Heart left ventricle (tissue), 13 donors: ENCODE measurements around the gene DRD2.

ENCODE experiments used
- POLR2A ChIP-seq, 2 donors: fragments of 450-650 bp; IDR thresholded peaks; one replicate each; pipeline ENCODE4 v1.6.1; 2017; ENCODE audit warnings: antibody characterized with exemption in 2 of 2, mild to moderate bottlenecking in 2 of 2, moderate library complexity in 2 of 2
- TF ChIP-seq, protein P1 (sequence below), 12 donors: fragments of 200-600 bp; sonication (generic) in 4 of 12; IDR thresholded peaks; one replicate each; pipeline versions ENCODE4 v1.5.0 to v1.8.0; 2018 to 2022; ENCODE audit warnings: antibody characterized with exemption in 12 of 12, mild to moderate bottlenecking in 5 of 12
- donor health status: ischemic (EF 13 %, LVEDD 7.1; RV severe dilation, severe dysfunction).
- donor health status: DM: no; HTN: yes; CAD: no.
- donor health status: DM: no; HTN: no; CAD: no.
- donor health status: ischemic (EF 25% LVEDD 6.9; RV normal size, moderate dysfunction).
- donor health status: ischemic (EF 25% LVEDD 5.7; RV mildly dilated, moderate dysfunction).
- donor health status: ischemic (EF 35%, LVEDD 5.7; RV mildly dilated, moderate dysfunction).
- donor health status: nonischemic (EF 11% LVEDD 7.7; RV severe dilation, severe dysfunction).
- donor health status: DM: yes; HTN: yes; CAD: no.
- donor health status: PGD.
- donor health status: ischemic (EF 29% LVEDD 5.4; RV normal size, mild dysfunction).
- donor health status: nonischemic (EF 23%, LVEDD 6.1; RV moderate dilation, normal function).

- TF ChIP-seq, protein P1, sequence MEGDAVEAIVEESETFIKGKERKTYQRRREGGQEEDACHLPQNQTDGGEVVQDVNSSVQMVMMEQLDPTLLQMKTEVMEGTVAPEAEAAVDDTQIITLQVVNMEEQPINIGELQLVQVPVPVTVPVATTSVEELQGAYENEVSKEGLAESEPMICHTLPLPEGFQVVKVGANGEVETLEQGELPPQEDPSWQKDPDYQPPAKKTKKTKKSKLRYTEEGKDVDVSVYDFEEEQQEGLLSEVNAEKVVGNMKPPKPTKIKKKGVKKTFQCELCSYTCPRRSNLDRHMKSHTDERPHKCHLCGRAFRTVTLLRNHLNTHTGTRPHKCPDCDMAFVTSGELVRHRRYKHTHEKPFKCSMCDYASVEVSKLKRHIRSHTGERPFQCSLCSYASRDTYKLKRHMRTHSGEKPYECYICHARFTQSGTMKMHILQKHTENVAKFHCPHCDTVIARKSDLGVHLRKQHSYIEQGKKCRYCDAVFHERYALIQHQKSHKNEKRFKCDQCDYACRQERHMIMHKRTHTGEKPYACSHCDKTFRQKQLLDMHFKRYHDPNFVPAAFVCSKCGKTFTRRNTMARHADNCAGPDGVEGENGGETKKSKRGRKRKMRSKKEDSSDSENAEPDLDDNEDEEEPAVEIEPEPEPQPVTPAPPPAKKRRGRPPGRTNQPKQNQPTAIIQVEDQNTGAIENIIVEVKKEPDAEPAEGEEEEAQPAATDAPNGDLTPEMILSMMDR (IDR thresholded peaks at IDR 0.05), result no peak
- TF ChIP-seq POLR2A (IDR thresholded peaks at IDR 0.05), result no peak
These were observed 76.3 kb downstream of the DRD2 start for GRCh38 chr11:113398669-113399430.
